GM18909 (cell line): ENCODE results near the gene OSBPL3.
"Not testable (repeated sequence)": the region's sequence is repeated elsewhere in the genome, so short reads cannot be mapped to it uniquely, and the experiment has no call there.

ENCODE experiments used
- ATAC-seq: cut with Tn5 transposase; IDR thresholded peaks from one replicate; pipeline ENCODE4 v1.9.1; 2021; ENCODE audit warnings: mild to moderate bottlenecking; ENCODE audit not compliant: unreplicated experiment, poor library complexity

The OSBPL3 gene

GRCh38 chr7:24816868-24817267 lies 163.1 kb downstream of the OSBPL3 start:
- ATAC-seq, result no peak

GRCh38 chr7:24812305-24812945 lies 167.6 kb downstream of the OSBPL3 start:
- ATAC-seq, result no peak

GRCh38 chr7:24808518-24808917 lies 171.5 kb downstream of the OSBPL3 start:
- no peak for ATAC-seq

GRCh38 chr7:24802300-24802699 lies 177.7 kb downstream of the OSBPL3 start:
- ATAC-seq, result no peak

- ATAC-seq, result no peak
Observed at GRCh38 chr7:24801883-24802282, 178.1 kb downstream of the OSBPL3 start.

GRCh38 chr7:24800667-24801066 lies 179.3 kb downstream of the OSBPL3 start:
- ATAC-seq, result no peak

GRCh38 chr7:24800073-24800472 lies 179.9 kb downstream of the OSBPL3 start:
- ATAC-seq, result no peak

GRCh38 chr7:24799506-24799905 lies 180.5 kb downstream of the OSBPL3 start:
- ATAC-seq, result no peak

- no peak for ATAC-seq
Observed at GRCh38 chr7:24798261-24798660, 181.7 kb downstream of the OSBPL3 start.

- no peak for ATAC-seq
Observed at GRCh38 chr7:24797270-24797669, 182.7 kb downstream of the OSBPL3 start.

GRCh38 chr7:24795407-24795767 lies 184.6 kb downstream of the OSBPL3 start:
- ATAC-seq, result no peak

- not testable (repeated sequence) for ATAC-seq
Observed at GRCh38 chr7:24794751-24795406, 185.1 kb downstream of the OSBPL3 start.

- ATAC-seq, result no peak
Observed at GRCh38 chr7:24793982-24794648, 185.9 kb downstream of the OSBPL3 start.

- ATAC-seq, result no peak
Observed at GRCh38 chr7:24788961-24789576, 190.9 kb downstream of the OSBPL3 start.

- ATAC-seq, result no peak
Observed at GRCh38 chr7:24788075-24788474, 191.9 kb downstream of the OSBPL3 start.

- no peak for ATAC-seq
Observed at GRCh38 chr7:24786941-24787340, 193.0 kb downstream of the OSBPL3 start.

GRCh38 chr7:24786306-24786705 lies 193.7 kb downstream of the OSBPL3 start:
- no peak for ATAC-seq

GRCh38 chr7:24784277-24784676 lies 195.7 kb downstream of the OSBPL3 start:
- no peak for ATAC-seq

- ATAC-seq, result no peak
Observed at GRCh38 chr7:24783698-24784097, 196.3 kb downstream of the OSBPL3 start.

- ATAC-seq, result no peak
Observed at GRCh38 chr7:24781106-24781505, 198.9 kb downstream of the OSBPL3 start.

- ATAC-seq, result no peak
Observed at GRCh38 chr7:24779283-24779655, 200.7 kb downstream of the OSBPL3 start.
